Peyer's patch (tissue), 4 donors: ENCODE results near the gene MZT2B.
"Not testable (repeated sequence)": the region's sequence is repeated elsewhere in the genome, so short reads cannot be mapped to it uniquely, and the experiment has no call there.

Source experiments
- POLR2A ChIP-seq, 2 donors: fragments of 450-650 bp; IDR thresholded peaks; one replicate each; pipeline ENCODE4 v1.5.1; 2017; ENCODE audit warnings: antibody characterized with exemption in 2 of 2, mild to moderate bottlenecking in 2 of 2, moderate library complexity in 2 of 2
- TF ChIP-seq, protein P1 (sequence below), 6 experiments: fragments of 450-650 bp in 4 of 6; fragments of 200-600 bp in 2 of 6; sonication (generic) in 1 of 6; IDR thresholded peaks; one replicate each; pipeline ENCODE4 v1.5.1; 2017 to 2019; ENCODE audit warnings: antibody characterized with exemption in 6 of 6, mild to moderate bottlenecking in 3 of 6, moderate library complexity in 1 of 6

DNA sequence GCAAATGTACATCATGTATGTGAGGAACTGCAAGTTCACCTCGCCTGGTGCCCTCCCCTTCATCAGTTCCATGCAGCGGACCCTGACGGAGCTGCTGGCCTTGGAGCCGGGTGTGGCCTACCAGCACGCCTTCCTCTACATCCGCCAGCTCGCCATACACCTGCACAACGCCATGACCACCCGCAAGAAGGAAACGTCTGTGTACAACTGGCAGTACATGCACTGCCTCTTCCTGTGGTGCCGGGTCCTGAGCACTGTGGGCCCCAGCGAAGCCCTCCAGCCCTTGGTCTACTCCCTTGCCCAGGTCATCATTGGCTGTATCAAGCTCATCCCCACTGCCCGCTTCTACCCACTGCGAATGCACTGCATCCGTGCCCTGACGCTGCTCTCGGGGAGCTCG lies 48.3 kb downstream of the MZT2B start:
- TF ChIP-seq, protein P1, sequence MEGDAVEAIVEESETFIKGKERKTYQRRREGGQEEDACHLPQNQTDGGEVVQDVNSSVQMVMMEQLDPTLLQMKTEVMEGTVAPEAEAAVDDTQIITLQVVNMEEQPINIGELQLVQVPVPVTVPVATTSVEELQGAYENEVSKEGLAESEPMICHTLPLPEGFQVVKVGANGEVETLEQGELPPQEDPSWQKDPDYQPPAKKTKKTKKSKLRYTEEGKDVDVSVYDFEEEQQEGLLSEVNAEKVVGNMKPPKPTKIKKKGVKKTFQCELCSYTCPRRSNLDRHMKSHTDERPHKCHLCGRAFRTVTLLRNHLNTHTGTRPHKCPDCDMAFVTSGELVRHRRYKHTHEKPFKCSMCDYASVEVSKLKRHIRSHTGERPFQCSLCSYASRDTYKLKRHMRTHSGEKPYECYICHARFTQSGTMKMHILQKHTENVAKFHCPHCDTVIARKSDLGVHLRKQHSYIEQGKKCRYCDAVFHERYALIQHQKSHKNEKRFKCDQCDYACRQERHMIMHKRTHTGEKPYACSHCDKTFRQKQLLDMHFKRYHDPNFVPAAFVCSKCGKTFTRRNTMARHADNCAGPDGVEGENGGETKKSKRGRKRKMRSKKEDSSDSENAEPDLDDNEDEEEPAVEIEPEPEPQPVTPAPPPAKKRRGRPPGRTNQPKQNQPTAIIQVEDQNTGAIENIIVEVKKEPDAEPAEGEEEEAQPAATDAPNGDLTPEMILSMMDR (IDR thresholded peaks at IDR 0.05), result not testable (repeated sequence)
- not testable (repeated sequence) for TF ChIP-seq POLR2A (IDR thresholded peaks at IDR 0.05)
